ENCODE data around the gene ZFP3.
"Not testable (repeated sequence)": the region's sequence is repeated elsewhere in the genome, so short reads cannot be mapped to it uniquely, and the experiment has no call there.

Gene ZFP3

DNA sequence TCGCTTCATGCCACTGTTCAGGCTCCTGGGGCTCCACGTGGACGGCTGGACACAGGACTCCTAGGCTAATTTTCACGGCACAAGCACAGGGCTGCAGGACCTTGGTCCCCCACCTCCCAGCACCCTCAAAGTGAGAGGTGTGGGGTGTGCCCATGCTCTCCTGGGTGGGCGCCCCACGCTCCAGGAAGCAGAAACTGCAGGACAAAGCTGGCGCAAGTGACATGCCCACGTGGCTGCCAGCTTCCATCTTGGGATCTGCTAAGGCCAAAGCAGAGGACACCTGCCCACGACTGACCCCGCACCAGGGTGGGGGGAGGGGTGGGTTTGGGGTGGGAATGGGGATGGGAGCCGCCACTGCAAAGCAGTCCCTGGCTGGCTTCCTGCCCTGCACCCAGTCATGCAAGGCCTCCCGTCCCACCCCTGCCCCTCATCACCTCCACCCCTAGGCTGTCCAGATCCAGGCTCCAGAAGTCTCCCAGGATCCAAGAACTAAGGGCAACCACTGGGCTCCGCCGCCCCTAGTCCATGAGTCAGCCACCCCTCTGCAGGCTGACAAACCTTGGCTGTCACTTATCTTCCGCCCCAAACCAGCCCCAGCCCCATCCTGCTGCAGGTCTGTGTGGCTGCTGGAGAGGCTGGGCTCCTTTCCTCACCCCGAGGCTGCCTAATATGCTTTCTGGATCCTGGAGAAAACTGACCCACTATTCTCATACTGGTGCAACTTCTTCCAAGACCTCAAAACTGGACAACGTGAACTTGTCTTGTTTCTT lies 48.6 kb downstream of the ZFP3 start:
- DNase-seq = no peak

DNA sequence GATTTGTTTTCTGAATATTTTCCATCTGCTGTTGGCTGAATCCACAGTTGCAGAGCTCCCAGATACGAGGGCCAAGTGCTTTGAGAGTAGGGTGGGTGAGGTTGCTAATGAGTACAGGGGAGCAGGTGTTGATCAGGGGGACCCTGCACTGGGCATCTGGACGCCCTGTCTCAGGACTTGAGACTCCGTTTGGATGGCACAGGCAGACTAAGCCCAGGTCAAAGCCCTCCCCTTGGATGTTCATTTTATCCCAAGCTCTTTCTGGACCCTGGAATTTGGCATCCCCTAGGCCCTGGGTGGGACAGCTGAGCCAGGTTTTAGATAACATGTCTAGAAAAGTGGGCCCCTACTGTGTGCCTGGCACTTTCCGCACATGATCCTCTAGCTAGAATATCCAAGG lies 49.6 kb downstream of the ZFP3 start:
- no peak for DNase-seq

DNA sequence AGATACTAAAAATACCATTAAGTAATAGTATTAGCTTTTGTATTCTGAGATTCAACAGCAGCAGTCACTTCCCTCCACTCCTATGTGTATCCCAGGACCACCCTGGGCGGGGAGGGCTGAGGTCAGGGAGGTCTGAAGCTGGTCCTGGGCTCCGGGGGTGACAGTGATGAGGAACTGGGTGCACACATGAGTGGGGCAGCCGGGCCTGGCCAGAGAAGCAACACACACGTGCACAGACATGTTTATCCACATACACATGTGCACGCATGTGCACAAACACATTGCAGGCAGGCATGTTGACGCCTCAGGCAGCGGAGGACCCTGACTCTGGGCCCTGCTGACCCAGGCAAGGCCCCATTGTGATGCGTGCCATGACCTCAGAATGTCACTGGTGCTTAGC lies 50.1 kb downstream of the ZFP3 start:
- not testable (repeated sequence) for DNase-seq

DNA sequence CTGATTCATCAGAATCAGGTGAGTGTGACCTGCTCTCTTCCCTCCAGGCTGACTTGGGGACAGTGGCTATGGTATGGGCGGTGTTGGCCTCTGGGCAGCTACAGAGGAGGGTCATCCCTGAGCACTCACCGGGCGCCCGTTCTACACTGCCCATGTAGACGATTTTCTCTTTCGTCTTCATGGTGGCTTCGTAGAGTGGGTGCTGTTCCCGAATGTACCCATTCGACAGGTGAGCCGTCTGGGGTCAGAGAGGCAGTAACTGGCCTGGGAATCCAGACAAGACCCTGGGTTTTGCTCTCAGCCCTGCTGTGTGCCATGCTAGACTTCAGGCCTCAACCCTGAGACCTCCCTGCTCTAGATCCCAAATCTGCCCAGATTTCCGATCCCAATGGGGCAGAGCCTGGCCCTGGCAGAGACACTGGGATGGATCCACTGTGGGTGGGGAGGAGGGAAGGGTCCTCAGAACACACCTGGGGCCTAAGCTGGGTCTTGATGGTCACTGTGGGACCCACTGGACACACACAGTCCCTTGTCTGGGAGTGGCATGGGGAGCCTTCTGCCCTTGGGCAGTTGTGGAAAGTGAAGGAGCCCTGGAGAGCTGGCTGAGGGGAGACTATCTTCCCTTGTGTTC lies 50.8 kb downstream of the ZFP3 start:
- no peak for DNase-seq

DNA sequence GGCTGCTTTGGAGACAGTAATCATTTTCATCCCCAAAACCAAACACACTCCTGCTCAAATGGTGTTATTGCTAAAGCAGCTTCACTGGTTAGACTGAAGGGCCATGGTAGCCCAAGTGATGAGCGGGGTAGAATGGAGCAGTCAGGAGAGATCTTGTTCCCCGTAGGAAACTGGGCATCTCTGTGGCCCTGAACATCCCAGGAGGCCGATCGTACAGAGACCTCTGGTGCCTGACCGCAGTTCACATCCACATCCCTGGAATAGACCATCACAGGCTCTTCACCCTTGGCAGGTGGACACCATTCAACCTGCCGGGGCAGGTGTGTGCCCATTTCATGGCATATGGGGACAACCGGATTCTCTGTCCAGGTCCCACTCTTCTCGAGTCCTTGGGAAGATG lies 51.5 kb downstream of the ZFP3 start:
- DNase-seq = not testable (repeated sequence)

DNA sequence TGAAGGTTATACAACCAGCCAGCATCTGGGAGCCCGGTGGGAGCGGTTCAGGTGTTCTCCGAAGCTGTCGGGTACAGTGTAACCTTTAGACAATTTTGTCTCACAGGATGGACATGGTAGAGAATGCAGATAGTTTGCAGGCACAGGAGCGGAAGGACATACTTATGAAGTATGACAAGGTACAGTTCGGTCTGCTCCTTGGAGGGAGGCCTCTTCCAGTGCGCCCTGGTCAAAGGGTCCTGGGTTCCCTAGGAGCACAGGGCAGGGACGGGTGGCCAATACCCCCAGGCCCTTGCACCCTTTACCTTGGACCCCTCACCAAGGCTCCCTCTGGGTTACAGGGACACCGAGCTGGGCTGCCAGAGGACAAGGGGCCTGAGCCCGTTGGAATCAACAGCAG lies 52.0 kb downstream of the ZFP3 start:
- DNase-seq = not testable (repeated sequence)

DNA sequence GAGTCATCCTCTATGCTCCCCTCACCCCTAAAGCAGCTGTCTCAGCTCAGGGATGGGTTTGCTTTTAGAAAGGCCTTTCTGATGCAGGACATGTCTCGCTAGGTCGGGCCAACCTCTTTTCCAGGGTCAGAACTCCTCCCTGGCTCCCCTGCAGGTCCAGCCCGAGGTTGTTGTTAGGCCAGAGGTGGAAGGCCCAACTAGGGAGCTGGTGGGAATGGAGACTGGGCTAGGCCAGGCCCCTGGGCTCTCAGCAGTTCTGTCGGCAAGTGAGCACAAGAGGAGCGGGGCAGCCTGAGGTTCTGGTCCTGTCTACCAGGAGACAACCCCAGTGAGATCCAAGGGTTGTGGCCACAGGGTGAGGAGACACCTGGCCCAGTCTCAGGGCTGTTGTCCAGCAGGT lies 52.4 kb downstream of the ZFP3 start:
- not testable (repeated sequence) for DNase-seq

DNA sequence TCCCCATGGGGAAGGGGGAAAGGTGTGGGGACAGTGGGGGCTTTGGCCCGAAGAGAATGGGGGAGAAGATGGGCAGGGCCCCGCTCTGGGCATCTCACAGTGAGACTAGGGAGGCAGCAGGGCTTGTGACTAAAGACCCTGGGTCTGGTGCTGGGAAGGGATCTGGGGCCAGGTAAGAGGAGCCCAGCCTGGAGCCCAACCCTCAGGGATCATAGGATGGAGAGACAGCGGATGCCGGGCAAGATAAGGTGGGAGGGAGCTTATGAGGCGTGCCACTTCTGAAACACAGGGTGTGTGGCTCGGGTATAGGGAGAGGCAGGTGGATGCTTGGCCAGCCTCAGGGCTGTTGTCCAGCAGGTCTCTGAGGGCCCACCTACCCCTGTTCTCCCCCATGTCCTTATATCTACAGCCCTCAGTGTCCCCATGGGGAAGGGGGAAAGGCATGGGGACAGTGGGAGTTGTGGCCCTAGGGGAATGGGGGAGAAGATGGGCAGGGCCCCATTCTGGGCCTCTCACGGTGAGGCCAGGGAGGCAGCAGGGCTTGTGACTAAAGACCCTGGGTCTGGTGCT lies 53.0 kb downstream of the ZFP3 start:
- no peak for DNase-seq

DNA sequence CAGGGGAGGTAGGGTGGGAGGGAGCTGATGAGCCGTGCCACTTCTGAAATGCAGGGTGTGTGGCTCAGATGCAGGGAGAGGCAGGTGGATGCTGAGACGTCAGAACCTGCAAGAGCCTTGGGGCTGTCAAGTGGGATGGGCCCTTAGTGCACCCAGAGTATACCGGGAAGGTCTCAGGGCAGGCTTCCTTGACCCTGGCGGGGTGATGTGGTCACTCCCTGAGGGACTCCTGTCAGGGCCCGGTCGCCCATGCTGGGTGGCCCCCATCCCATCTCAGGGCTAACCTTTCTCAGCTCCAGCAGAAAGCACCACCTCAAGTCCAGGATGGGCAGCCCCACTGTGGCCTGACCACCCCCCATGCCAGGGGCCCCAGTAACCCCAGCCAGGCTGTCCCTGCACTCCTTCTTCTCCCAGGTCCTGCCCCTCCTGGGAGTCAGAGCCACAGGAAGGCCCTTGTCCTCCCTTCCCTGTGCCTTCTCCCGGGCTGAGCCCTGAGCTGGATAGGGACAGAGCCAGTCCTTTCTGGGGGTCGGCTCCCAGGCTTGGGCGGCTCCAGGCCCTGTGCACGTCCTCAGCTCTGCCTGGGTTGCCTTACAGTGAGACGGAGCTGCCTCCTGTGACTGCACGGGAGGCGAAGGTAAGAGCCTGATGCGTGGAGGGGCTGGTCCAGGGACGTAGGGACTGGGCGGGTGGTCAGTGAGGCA lies 53.7 kb downstream of the ZFP3 start:
- DNase-seq = not testable (repeated sequence)

DNA sequence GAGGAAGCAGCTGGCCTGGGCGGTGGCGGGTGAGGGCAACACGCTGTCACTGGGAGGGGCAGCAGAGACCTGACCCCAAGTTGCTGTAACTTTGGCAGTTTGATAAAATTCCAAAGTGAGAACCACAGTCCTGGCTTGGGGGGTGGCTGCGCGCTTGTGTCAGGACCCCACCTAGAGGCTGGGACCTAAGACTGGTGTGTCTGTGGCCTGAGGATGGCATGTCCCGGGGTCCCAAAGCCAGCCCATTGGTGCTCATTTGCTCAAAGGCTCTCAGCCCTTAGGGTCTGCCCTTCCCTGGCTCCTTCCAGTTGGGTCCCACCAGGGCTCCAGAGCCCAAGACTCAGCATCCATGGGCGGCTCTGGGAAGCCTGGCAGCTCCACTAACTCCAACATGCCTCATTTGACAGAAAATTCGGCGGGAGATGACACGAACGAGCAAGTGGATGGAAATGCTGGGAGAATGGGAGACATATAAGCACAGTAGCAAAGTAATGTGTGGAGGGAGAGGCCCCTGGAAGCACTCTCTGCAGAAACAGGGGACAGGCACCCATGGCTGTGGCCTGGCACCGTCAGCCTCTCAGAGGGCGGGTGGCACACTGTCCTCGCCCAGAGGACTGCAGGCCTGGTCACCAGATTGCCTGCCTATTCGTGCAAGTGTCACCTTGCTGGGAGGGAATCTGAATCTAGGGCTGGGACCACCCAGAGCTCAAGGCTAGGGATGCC lies 54.4 kb downstream of the ZFP3 start:
- not testable (repeated sequence) for DNase-seq

DNA sequence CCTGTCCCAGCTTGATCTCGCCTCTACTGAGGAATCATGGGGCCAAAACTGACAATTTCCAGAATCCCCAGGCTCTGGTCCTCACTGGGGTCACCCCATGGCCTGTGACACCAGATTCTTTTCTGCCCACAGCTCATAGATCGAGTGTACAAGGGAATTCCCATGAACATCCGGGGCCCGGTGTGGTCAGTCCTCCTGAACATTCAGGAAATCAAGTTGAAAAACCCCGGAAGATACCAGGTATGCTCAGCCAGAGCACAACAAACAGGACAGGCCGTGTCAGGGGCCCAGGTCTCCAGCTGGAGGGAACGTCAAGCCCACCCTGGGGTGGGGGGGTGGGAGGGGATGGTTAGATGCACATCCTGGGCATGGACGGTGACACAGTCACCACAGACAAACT lies 55.0 kb downstream of the ZFP3 start:
- DNase-seq = no peak

DNA sequence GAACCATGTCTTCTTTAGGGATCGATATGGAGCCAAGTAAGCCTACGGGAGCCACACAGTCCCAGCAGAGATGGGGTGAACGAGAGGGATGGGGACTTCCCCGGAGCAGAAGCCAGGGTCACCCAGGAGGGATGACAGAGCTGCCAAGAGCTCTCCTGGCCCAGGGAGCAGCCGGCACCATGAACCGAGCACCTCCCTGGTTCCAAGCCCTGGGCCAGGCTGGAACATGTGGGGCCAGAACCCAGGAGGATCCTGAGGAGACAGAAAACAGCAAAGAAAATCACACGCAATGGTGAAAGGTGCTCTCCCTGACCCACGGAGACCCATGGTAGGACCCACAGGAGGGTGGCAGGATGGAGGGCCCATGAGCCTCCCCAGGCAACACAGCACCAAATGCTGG lies 55.7 kb downstream of the ZFP3 start:
- DNase-seq = not testable (repeated sequence)

DNA sequence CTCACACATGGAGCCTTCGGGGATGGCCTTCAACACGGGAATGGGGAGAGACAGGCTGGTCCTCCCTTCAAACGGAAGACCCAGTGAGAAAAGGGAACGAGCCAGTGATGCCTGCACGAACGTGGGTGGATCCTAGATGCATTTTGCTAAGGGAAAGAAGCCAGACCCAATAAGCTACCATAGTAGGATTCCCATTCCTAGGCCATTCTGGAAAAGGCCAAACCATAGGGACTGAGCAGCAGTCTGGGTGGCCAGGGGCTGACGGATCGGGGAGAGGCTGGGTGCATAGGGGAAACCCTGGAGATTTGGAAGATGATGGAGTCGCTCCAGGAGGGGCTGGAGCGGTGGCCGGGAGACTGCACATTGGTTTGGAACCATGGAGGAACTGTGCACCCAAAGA lies 56.3 kb downstream of the ZFP3 start:
- DNase-seq = not testable (repeated sequence)

DNA sequence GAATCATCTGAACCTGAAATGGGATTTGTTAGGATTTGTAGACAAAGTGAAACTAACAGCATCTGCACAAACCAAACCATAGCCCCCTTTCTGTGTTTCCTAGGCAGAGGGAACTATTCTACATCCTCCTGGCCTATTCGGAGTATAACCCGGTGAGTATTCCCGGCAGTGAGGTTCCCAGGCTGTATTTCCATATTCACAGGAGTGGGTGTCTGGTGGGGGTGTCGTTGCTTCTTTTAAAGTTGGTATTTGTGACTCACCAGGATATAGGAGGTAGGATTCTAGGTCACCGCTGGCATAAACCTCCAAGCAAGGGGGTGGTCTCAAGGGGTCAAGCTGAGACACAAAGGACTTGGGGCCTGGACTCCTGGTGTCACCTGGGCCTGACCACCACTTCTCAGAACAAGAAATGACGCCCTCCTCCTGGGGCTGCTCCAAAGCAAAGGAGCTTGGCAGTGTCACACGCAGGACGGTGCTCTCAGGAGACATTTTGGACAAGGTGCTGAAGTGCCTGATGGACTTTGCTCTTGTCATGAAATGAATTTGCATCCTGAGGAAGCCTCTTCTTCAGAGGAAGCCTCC lies 57.0 kb downstream of the ZFP3 start:
- not testable (repeated sequence) for DNase-seq

DNA sequence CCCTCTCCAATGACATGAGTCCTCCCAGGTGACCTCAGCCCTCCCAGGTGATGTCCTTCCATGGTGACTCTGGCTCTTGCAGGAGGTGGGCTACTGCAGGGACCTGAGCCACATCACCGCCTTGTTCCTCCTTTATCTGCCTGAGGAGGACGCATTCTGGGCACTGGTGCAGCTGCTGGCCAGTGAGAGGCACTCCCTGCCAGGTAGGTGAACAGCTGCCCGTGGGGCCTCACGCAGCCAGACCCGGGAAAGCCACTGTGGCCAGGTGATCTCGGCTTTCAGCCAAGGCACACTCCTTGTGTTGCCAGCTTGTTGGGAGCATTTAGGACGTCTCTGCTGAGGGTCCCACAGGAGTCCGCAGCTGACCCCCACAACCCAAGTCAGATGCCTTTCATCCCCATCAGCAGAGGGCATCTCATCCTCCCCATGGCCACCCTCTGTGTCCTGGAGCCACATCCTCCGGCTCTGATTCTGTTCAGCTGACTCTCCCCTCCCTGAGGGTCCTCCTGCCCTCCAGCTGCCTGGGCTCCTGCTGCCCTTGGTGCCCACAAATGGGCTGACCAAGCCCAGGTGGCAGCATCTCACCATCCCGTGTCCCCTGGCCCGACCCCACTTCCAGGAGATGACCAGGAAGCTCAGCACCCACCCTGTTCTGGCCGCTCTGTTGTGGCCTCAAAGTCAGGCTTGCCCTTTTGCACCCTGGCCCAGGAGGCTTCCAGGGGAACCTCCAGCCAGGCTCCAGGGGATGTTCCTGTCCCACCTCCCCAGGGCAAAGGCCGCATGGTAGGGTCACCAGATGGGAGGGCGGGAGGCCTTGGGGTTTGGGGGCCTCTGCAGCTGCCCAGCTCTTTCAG lies 57.7 kb downstream of the ZFP3 start:
- DNase-seq = no peak

DNA sequence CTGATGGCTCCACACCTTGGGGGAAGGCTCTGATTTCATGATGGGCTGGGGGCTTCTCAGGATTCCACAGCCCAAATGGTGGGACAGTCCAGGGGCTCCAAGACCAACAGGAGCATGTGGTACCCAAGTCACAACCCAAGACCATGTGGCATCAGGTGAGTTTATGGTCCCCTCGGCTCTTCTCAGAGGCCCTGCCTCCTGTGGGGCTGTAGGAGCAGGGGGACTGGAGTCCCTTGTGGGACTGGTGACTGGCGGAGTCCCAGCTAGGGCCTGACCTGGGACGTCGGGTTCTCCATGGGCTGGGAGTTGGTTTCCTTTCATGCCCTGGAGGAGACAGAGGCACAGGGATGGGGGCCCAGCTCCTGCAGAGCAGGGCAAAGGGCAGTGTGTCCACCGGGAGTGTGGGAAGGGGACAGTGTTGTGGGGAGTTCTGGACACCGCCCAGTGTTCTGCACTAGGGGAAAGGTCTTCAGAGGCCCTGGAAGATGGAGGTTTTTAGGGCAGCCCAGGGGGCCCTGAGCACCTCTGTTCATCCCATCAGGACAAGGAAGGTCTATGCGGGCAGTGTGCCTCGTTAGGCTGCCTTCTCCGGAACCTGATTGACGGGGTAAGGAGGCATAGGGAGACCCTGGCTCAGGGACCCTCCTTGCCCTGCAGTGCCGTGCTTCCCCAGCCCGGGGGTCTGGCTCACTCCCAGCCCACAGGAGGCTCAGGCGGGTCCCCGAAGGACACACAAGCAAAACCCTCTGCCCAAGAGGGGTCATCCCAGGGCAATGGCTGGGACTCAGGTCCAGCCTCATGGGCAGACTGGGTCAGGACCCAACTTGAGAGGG lies 58.5 kb downstream of the ZFP3 start:
- not testable (repeated sequence) for DNase-seq

DNA sequence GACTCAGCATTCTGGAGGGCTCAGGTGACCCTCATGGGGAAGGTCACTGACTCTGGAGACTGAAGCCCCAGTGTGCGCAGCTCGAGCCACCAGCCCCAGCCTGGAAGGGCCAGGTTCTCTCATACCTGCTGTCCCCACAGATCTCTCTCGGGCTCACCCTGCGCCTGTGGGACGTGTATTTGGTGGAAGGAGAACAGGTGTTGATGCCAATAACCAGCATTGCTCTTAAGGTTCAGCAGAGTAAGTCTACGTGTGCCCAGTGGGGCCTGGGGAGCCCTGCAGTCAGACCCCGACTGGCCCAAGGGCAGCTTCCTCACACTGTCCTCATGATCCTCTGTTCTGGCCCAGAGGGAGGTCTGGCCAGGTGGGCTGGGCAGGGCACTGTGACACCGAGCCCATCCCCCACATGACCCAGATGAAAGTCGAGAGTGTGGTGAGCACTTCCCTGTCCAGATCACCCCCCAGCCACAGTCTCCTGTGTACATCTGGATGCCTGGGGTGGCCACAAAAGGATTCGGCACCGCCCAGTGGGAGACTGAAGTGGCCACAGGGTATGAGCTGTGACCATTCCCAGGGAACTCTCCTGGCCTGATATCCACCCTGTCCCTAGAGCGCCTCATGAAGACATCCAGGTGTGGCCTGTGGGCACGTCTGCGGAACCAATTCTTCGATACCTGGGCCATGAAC lies 59.4 kb downstream of the ZFP3 start:
- DNase-seq = not testable (repeated sequence)

DNA sequence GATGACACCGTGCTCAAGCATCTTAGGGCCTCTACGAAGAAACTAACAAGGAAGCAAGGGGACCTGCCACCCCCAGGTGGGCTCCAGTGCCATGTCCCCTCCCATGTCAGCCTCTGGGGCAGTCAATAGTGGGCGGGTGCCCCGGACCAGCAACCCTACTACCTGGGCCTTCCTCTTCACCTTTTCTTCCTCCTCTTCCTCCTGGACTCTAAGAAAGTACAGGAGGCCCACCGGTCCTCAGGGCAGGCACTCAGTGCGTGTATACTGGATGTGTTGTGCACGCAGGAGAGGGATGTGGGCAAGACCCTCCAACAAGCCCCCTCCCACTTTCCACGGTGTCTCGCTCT lies 59.9 kb downstream of the ZFP3 start:
- DNase-seq = not testable (repeated sequence)

DNA sequence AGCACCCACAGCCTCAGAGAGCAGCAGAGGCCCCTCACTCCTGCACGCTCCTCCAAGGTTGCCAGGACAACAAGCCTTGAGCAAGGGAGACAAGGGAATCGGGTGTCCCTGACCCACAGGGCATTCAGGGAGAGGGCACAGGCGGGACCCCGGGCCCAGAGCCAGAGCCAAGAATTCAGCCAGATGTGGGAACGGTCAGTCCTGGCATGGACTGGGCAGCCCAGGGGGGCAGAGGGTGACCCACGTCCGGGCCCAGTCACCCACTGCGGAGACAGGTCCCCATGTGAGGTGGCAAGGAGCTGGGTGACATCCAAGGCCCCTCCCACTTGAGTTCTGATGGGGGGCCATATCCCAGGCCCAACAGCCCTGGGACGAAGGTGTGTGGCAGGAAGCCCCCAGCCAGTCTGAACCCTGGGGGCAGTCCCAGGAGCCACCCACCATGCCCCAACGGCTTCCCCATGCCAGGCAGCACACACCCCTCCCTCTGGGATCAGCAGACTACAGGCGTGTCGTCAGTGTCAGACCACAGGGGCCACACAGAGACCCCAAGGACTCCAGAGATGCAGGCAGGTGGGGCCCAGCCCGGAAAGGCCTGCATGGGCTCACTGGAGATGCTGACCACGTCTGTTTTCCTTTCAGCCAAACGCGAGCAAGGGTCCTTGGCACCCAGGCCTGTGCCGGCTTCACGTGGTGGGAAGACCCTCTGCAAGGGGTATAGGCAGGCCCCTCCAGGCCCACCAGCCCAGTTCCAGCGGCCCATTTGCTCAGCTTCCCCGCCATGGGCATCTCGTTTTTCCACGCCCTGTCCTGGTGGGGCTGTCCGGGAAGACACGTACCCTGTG lies 60.6 kb downstream of the ZFP3 start:
- DNase-seq = no peak
